HG03520 (cell line): Measurements from ENCODE around the gene IL3RA.
"Not testable (repeated sequence)": the region's sequence is repeated elsewhere in the genome, so short reads cannot be mapped to it uniquely, and the experiment has no call there.

Experiments used
- ATAC-seq: cut with Tn5 transposase; IDR thresholded peaks from one replicate; pipeline ENCODE4 v1.9.1; 2021; ENCODE audit warnings: mild to moderate bottlenecking, moderate library complexity; ENCODE audit not compliant: unreplicated experiment

Gene IL3RA

GRCh38 chrX:1397441-1398270 is 61.1 kb downstream of the IL3RA start:
- ATAC-seq: no peak

DNA sequence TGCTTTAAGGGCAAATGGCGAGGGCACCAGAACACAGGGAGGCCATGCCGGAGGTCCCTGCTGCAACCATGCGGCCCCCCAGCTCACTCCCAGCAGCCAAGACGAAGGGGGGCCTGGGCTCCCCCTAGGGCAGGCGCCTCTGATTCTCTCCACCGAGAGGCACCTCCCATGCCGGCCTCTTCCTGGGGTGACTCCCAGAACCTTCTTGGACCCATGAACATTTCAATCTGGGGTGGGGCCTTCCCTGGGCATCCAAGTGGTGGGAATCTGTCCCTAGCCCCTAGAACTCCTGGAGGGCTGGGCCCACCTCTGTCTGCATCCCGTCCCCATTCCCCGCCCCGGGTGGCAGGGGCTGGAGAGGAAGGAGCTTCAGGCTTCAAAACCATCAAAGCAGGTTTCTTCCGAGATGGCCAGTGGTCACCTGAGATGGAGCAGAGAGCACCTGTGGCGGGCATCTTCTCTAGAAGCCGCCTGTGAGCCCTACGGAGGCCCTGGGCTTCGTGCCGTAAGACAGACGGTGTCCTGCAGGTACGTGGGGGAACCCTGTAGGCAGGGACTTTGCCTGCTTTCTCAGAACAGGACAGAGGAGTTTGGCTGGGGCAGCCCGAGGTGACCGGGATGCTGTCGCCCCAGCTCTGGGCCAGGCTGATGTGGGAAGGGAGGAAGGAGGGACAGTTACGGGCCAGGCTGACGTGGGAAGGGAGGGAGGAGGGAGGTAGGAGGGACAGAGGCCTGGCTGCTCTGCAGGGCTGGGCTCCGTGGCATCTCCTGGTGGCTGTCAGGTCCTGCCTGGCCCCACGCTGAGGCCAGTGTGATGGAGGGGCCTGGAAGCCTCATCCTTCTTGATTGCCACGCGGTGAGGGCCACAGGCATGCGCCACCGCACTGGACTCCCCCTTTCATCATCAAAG is 62.1 kb downstream of the IL3RA start:
- ATAC-seq: no peak

GRCh38 chrX:1400049-1400448 is 63.5 kb downstream of the IL3RA start:
- no peak for ATAC-seq

GRCh38 chrX:1400742-1401471 is 64.3 kb downstream of the IL3RA start:
- no peak for ATAC-seq

- ATAC-seq: no peak
These were observed 65.2 kb downstream of the IL3RA start for GRCh38 chrX:1401611-1402430.

- no peak for ATAC-seq
These were observed 66.6 kb downstream of the IL3RA start for GRCh38 chrX:1403228-1403627.

DNA sequence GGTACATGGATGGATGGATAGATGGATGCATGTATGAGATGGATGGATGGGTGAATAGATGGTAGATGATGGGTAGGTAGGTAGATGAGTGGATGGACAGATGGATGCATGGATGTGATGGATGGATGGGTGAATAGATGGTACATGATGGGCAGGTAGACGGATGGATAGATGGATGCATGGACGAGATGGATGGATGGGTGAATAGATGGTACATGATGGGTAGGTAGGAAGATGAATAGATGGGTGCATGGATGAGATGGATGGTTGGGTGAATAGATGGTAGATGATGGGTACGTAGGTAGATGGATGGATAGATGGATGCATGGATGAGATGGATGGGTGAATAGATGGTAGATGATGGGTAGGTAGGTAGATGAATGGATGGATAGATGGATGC is 67.3 kb downstream of the IL3RA start:
- ATAC-seq: not testable (repeated sequence)

DNA sequence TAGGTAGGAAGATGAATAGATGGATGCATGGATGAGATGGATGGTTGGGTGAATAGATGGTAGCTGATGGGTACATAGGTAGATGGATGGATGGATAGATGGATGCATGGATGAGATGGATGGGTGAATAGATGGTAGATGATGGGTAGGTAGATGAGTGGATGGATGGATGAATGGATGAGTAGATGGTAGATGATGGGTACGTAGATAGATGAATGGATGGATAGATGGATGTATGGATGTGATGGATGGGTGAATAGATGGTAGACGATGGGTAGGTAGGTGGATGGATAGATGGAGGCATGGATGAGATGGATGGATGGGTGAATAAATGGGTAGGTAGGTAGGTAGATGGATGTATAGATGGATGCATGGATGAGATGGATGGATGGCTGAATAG is 69.2 kb downstream of the IL3RA start:
- ATAC-seq: not testable (repeated sequence)

GRCh38 chrX:1407035-1407434 is 70.5 kb downstream of the IL3RA start:
- no peak for ATAC-seq

DNA sequence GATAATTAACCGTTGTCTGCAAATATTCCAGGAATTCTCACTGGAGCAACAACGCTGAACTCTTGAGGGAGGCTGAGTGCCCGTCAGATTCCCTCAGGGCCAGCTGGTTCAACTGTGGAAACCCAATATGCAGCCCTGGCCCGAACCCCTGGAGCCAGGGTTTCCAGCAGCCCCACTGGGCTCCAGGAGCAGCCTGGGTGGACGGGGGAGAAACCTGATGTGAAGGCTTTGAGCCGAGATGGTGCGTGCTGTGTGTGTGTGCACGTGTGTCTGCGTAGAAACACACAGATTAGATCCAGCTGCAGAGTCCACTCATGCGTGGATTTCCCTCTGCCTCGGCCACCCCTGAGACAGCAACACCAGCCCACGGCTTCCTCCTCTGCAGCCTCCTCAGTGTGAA is 74.7 kb downstream of the IL3RA start:
- no peak for ATAC-seq

- no peak for ATAC-seq
These were observed 76.1 kb downstream of the IL3RA start for GRCh38 chrX:1412551-1413161.

DNA sequence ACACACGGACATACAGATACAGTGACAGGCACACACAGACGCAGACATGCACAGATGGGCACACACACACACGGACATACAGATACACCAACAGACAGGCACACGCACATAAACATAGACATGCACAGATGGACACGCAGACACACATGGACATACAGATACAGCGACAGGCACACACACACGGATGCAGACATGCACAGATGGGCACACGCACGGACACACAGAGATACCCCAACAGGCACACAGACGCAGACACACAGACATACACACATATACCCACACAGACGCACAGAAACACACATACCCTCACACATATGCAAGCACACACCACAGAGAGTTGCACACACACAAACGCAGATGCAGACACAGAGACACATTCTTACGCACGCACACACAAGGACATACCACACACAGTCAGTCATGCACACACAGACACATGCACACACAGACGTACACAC is 79.8 kb downstream of the IL3RA start:
- no peak for ATAC-seq

- no peak for ATAC-seq
These were observed 80.6 kb downstream of the IL3RA start for GRCh38 chrX:1416965-1417760.

- no peak for ATAC-seq
These were observed 81.6 kb downstream of the IL3RA start for GRCh38 chrX:1417921-1418771.

DNA sequence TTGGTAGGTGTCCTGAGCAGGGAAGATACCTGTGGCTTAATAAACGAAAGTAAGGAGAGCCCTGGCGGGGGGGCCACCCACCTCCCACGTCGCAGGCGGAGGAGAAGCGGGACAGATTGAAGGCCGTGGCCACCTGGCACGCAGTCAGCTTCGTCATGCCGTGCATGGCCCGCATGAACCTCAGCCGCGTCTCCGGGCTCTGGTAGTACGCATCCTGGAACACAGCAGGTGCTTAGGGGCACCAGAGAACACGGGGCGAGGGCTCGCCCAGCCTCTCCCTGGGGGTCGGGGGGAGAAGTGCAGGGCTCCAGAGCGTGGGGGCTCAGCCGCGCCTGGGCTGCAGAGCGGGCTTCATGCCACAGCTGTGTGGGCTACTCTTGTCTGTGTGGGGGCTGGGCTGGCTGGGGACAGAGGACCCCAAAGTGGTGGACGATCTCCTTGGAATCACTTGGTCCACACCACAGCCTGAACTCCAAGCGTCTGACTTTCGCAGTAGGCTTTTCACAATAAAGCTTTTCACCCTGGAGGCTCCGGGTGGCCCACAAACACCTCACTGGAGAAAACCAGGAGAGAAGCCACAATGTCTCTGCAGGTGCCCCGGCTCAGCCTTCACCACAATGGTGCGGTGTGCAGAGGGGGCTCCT is 82.4 kb downstream of the IL3RA start:
- ATAC-seq: no peak

- no peak for ATAC-seq
These were observed 83.2 kb downstream of the IL3RA start for GRCh38 chrX:1419545-1420355.

GRCh38 chrX:1420371-1420770 is 83.8 kb downstream of the IL3RA start:
- ATAC-seq: no peak
